ELR (cell line): ENCODE data around the gene SEC24B.
A peak's percentile ranks its signal among the peaks of the same experiment; 100 is the strongest.

ENCODE experiments used
- DNase-seq: peaks from one replicate; pipeline ENCODE4 v3.0.0-alpha.2; 2015; ENCODE audit warnings: low read depth

The SEC24B gene

GRCh38 chr4:109433205-109434006 is at the start of gene SEC24B:
Gene SEC24B (plus strand): TSS chr4:109433815. CDS start chr4:109433870, 55 bp downstream.
- peak; percentile 84 for DNase-seq

- DNase-seq, result no peak
Measured at GRCh38 chr4:109383823-109384222, 49.8 kb upstream of the SEC24B start.

GRCh38 chr4:109385260-109385659 is 48.4 kb upstream of the SEC24B start:
- DNase-seq, result no peak

GRCh38 chr4:109389369-109390114 is 44.1 kb upstream of the SEC24B start:
- no peak for DNase-seq

- no peak for DNase-seq
Measured at GRCh38 chr4:109390115-109390768, 43.4 kb upstream of the SEC24B start.

- no peak for DNase-seq
Measured at GRCh38 chr4:109395694-109396093, 37.9 kb upstream of the SEC24B start.

- no peak for DNase-seq
Measured at GRCh38 chr4:109398928-109399327, 34.7 kb upstream of the SEC24B start.

- DNase-seq, result peak; percentile 59
Measured at GRCh38 chr4:109406337-109406931, 27.2 kb upstream of the SEC24B start.

- DNase-seq, result no peak
Measured at GRCh38 chr4:109407027-109407737, 26.4 kb upstream of the SEC24B start.

GRCh38 chr4:109408711-109409110 is 24.9 kb upstream of the SEC24B start:
- peak; percentile 62 for DNase-seq

GRCh38 chr4:109410226-109410625 is 23.4 kb upstream of the SEC24B start:
- peak; percentile 9 for DNase-seq

GRCh38 chr4:109410776-109411175 is 22.8 kb upstream of the SEC24B start:
- peak; percentile 37 for DNase-seq

- no peak for DNase-seq
Measured at GRCh38 chr4:109411964-109412363, 21.7 kb upstream of the SEC24B start.

GRCh38 chr4:109412776-109413175 is 20.8 kb upstream of the SEC24B start:
- DNase-seq, result no peak

GRCh38 chr4:109414938-109415337 is 18.7 kb upstream of the SEC24B start:
- no peak for DNase-seq

- DNase-seq, result no peak
Measured at GRCh38 chr4:109418588-109418987, 15.0 kb upstream of the SEC24B start.

GRCh38 chr4:109419679-109420078 is 13.9 kb upstream of the SEC24B start:
- DNase-seq, result no peak

- DNase-seq, result peak; percentile 49
Measured at GRCh38 chr4:109424093-109424841, 9.3 kb upstream of the SEC24B start.

- no peak for DNase-seq
Measured at GRCh38 chr4:109425405-109425804, 8.2 kb upstream of the SEC24B start.

GRCh38 chr4:109429545-109429944 is 4.1 kb upstream of the SEC24B start:
- DNase-seq, result no peak

GRCh38 chr4:109432203-109432602 is 1.4 kb upstream of the SEC24B start:
- no peak for DNase-seq
